Testis (tissue), 3 donors: ENCODE data around the gene PCDHGA12. TPM values are rescaled to one million over a fixed set of nuclear protein-coding genes. Genes with fewer than 3 reads are reported as not detected.
A peak's percentile ranks its signal among the peaks of the same experiment; 100 is the strongest.

Source experiments
- DNase-seq: peaks from one replicate; pipeline ENCODE4 v3.0.0-alpha.2; 2019
- H3K27ac ChIP-seq, 2 donors: fragments of 200-600 bp; sonication (generic); one replicate each; pipeline ENCODE4 v1.5.1; 2019
- H3K27me3 ChIP-seq: fragments of 200-600 bp; sonication (generic); one replicate; pipeline ENCODE4 v1.5.1; 2019
- H3K36me3 ChIP-seq: fragments of 200-600 bp; sonication (generic); one replicate; pipeline ENCODE4 v1.5.1; 2017; ENCODE audit warnings: low read depth; ENCODE audit errors: missing control alignments
- H3K4me1 ChIP-seq: fragments of 200-600 bp; sonication (generic); one replicate; pipeline ENCODE4 v1.5.1; 2019
- H3K4me3 ChIP-seq, 2 donors: fragments of 200-600 bp; sonication (generic); one replicate each; pipeline ENCODE4 v1.5.1; 2017 to 2019
- H3K9me3 ChIP-seq: fragments of 200-600 bp; sonication (generic); one replicate; pipeline ENCODE4 v1.5.1; 2017
- POLR2A ChIP-seq: fragments of 450-650 bp; IDR thresholded peaks from one replicate; pipeline ENCODE4 v1.6.1; 2017; ENCODE audit warnings: antibody characterized with exemption, mild to moderate bottlenecking, moderate library complexity
- WGBS, 2 donors: methylation state at CpG; one replicate each; pipeline ENCODE4 v1.1.5; 2018; 5-methylcytosine and 5-hydroxymethylcytosine counted together
- intact Hi-C: fragments of 100-400 bp; cut with DNase I; formaldehyde crosslinking; loops from one replicate; pipeline ENCODE4 v1.15.1; 2023; ENCODE audit warnings: low total_unique reads
- polyA plus RNA-seq: library from polyadenylated mRNA; stranded (reverse); fragments of 350-450 nt; fragmentation: Illumina TruSeq; extraction: RNeasy Lipid Tissue Mini Kit (QIAGEN cat#74804); gene quantifications from one replicate; pipeline ENCODE4 v1.2.3, GENCODE V29; 2014; ENCODE audit warnings: low read depth, low replicate concordance; ENCODE audit not compliant: insufficient read depth
- total RNA-seq, 2 donors: library from RNA; depleted of rRNA; stranded (reverse); fragments of >200 nt; gene quantifications; one replicate each; pipeline ENCODE4 v1.2.3, GENCODE V29; 2016
- TF ChIP-seq, protein P1 (sequence below), 3 experiments: fragments of 450-650 bp in 2 of 3; fragments of 200-600 bp in 1 of 3; sonication (generic) in 1 of 3; IDR thresholded peaks; one replicate each; pipeline ENCODE4 v1.5.1; 2016 to 2019; ENCODE audit warnings: antibody characterized with exemption in 3 of 3, mild to moderate bottlenecking in 2 of 3, moderate library complexity in 1 of 3

PCDHGA12 gene
- total and polyA plus RNA-seq, 3 donors from 2014 or later: 2.7 to 11.3 (median 10.3) TPM

GRCh38 chr5:141465351-141465750, 35.0 kb downstream of the PCDHGA12 start:
- no peaks in the 10 kb centered on the region for H3K36me3 ChIP-seq
- TF ChIP-seq POLR2A: no peak
- TF ChIP-seq, protein P1, sequence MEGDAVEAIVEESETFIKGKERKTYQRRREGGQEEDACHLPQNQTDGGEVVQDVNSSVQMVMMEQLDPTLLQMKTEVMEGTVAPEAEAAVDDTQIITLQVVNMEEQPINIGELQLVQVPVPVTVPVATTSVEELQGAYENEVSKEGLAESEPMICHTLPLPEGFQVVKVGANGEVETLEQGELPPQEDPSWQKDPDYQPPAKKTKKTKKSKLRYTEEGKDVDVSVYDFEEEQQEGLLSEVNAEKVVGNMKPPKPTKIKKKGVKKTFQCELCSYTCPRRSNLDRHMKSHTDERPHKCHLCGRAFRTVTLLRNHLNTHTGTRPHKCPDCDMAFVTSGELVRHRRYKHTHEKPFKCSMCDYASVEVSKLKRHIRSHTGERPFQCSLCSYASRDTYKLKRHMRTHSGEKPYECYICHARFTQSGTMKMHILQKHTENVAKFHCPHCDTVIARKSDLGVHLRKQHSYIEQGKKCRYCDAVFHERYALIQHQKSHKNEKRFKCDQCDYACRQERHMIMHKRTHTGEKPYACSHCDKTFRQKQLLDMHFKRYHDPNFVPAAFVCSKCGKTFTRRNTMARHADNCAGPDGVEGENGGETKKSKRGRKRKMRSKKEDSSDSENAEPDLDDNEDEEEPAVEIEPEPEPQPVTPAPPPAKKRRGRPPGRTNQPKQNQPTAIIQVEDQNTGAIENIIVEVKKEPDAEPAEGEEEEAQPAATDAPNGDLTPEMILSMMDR (IDR thresholded peaks at IDR 0.05): no peak
- no peak overlapping the region for H3K4me3 ChIP-seq
- H3K9me3 ChIP-seq: no peaks in the 10 kb centered on the region
- WGBS, 2 donors: 85 to 95% methylated on average over 3 of the region's 3 CpGs
- H3K27me3 ChIP-seq: no peaks in the 10 kb centered on the region
- H3K27ac ChIP-seq: no peak overlapping the region
- DNase-seq: no peak
- intact Hi-C loops: no loop called here
- H3K4me1 ChIP-seq: no peaks in the 10 kb centered on the region

GRCh38 chr5:141475625-141476131, 45.4 kb downstream of the PCDHGA12 start, which contains the start of gene PCDHGC3:
Gene PCDHGC3, plus strand, starts transcription at chr5:141475966. Its CDS starts 151 bp downstream, at chr5:141476117.
- TF ChIP-seq, protein P1 (IDR thresholded peaks at IDR 0.05): peak; percentile 6 to 35 (median 25)
- TF ChIP-seq POLR2A: no peak
- Histone ChIP-seq H3K4me1 (peaks cover 14% of the 10 kb centered on the region), H3K4me3 (peak within 1 kb of the TSS; percentile 50 to 65), H3K9me3 (no peaks in the 10 kb centered on the region), H3K27me3 (no peaks in the 10 kb centered on the region), H3K27ac (peak within 1 kb of the TSS; percentile 77 to 84), H3K36me3 (no peaks in the 10 kb centered on the region)
- WGBS, 2 donors: 0% methylated on average over 12 to 28 of the region's 28 CpGs
- DNase-seq: peak; percentile 95
- intact Hi-C loops: loop anchor here (5.0 kb wide), 1 partner anchor 37 kb away; no protein-coding TSS in a partner anchor

DNA sequence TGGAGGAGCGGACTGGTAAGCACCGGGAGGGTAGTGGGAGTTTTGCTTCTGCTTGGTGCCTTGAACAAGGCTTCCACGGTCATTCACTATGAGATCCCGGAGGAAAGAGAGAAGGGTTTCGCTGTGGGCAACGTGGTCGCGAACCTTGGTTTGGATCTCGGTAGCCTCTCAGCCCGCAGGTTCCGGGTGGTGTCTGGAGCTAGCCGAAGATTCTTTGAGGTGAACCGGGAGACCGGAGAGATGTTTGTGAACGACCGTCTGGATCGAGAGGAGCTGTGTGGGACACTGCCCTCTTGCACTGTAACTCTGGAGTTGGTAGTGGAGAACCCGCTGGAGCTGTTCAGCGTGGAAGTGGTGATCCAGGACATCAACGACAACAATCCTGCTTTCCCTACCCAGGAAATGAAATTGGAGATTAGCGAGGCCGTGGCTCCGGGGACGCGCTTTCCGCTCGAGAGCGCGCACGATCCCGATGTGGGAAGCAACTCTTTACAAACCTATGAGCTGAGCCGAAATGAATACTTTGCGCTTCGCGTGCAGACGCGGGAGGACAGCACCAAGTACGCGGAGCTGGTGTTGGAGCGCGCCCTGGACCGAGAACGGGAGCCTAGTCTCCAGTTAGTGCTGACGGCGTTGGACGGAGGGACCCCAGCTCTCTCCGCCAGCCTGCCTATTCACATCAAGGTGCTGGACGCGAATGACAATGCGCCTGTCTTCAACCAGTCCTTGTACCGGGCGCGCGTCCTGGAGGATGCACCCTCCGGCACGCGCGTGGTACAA, 46.0 kb downstream of the PCDHGA12 start:
- Histone ChIP-seq H3K27me3 (no peaks in the 10 kb centered on the region), H3K4me3 (peak overlapping the region; percentile 50 to 65), H3K27ac (peak overlapping the region; percentile 77 to 84), H3K36me3 (no peaks in the 10 kb centered on the region), H3K9me3 (no peaks in the 10 kb centered on the region), H3K4me1 (peaks cover 14% of the 10 kb centered on the region)
- intact Hi-C loops: loop anchor here (5.0 kb wide), 1 partner anchor 36 kb away; no protein-coding TSS in a partner anchor
- WGBS, 2 donors: 1% methylated on average over 39 to 58 of the region's 58 CpGs
- DNase-seq: peak; percentile 67
- TF ChIP-seq, protein P1 (IDR thresholded peaks at IDR 0.05): no peak

GRCh38 chr5:141477044-141477575, 46.8 kb downstream of the PCDHGA12 start:
- TF ChIP-seq POLR2A: no peak
- TF ChIP-seq, protein P1 (IDR thresholded peaks at IDR 0.05): no peak
- DNase-seq: no peak
- no peaks in the 10 kb centered on the region for H3K27me3 ChIP-seq
- no peaks in the 10 kb centered on the region for H3K36me3 ChIP-seq
- no peaks in the 10 kb centered on the region for H3K9me3 ChIP-seq
- peak overlapping the region; percentile 50 to 65 for H3K4me3 ChIP-seq
- H3K4me1 ChIP-seq: peaks cover 14% of the 10 kb centered on the region
- 29 to 34% methylated on average over 23 to 24 of the region's 24 CpGs for WGBS, 2 donors
- intact Hi-C loops: loop anchor here (5.0 kb wide), 1 partner anchor 35 kb away; no protein-coding TSS in a partner anchor
- H3K27ac ChIP-seq: peak overlapping the region in 1 of 2 donors; percentile 84
